ENCODE results near the gene MAP1LC3B2.

GRCh38 chr12:116551619-116551951 lies 7.6 kb upstream of the MAP1LC3B2 start:
- TF ChIP-seq, protein P1, sequence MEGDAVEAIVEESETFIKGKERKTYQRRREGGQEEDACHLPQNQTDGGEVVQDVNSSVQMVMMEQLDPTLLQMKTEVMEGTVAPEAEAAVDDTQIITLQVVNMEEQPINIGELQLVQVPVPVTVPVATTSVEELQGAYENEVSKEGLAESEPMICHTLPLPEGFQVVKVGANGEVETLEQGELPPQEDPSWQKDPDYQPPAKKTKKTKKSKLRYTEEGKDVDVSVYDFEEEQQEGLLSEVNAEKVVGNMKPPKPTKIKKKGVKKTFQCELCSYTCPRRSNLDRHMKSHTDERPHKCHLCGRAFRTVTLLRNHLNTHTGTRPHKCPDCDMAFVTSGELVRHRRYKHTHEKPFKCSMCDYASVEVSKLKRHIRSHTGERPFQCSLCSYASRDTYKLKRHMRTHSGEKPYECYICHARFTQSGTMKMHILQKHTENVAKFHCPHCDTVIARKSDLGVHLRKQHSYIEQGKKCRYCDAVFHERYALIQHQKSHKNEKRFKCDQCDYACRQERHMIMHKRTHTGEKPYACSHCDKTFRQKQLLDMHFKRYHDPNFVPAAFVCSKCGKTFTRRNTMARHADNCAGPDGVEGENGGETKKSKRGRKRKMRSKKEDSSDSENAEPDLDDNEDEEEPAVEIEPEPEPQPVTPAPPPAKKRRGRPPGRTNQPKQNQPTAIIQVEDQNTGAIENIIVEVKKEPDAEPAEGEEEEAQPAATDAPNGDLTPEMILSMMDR (IDR thresholded peaks at IDR 0.05; ENCODE audit: poor library complexity) = no peak
- TF ChIP-seq EZH2 (IDR thresholded peaks at IDR 0.05; ENCODE audit: borderline replicate concordance) = no peak

All from hepatocyte (in vitro differentiated cells).